Panc1 (cell line): ENCODE measurements around the gene NAA25.

Experiments used
- CTCF ChIP-seq: fragments of 450-650 bp; IDR thresholded peaks from 2 replicates; pipeline ENCODE4 v1.5.1; 2017; ENCODE audit warnings: mild to moderate bottlenecking
- POLR2AphosphoS5 ChIP-seq: IDR thresholded peaks from 2 replicates; pipeline ENCODE4 v1.6.1; 2012; ENCODE audit warnings: mild to moderate bottlenecking, low read depth, low read length, moderate library complexity
- TF ChIP-seq, protein P1 (sequence below), 2 experiments: IDR thresholded peaks; 2 replicates each; pipeline ENCODE4 v1.6.1; 2011 to 2012; ENCODE audit warnings: low read depth in 2 of 2, control low read depth in 1 of 2, low read length in 1 of 2, mild to moderate bottlenecking in 1 of 2, moderate library complexity in 1 of 2; ENCODE audit not compliant: insufficient read depth in 1 of 2

DNA sequence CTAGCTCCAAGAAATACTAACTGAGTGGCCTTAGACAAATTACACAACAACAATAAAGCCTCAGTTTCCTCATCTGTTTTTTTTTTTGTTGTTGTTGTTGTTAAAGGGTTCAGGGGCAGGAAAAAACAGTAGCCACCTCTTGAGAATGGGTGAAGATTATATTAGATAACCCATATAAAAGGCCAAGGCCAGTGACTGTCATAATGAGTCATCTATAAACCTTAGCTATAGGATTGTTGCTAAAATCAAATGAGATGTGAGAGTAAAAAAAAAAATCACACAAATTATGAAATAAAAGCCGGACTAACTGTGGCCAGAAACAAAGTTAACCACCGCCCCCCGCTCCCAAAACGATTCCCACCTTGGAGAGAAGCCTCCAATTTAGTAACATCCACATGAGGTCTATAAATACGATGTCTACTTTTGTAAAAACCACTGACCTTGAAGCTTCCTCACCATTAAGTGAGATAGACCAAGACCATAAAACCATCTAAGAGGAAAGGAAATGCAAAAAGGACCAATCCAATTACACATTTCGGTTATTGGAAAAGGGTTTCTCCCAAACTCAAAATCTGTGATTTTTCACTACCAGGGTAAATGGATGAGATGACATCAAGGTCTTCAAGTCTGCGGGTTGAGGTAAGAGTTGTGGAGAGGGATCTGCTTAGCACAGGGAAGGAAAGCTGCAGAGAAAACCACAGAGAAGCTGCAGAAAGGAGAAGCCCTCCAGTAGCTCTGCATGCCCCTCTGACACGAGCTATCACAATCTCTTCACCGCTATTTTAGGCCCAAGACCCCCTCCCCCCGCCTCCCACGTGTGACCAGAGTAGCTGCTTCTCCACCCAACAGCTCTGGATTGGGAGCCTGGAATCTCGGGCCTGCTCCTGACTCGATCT, 1.0 kb downstream of the NAA25 start:
- no peak for TF ChIP-seq CTCF
- TF ChIP-seq, protein P1, sequence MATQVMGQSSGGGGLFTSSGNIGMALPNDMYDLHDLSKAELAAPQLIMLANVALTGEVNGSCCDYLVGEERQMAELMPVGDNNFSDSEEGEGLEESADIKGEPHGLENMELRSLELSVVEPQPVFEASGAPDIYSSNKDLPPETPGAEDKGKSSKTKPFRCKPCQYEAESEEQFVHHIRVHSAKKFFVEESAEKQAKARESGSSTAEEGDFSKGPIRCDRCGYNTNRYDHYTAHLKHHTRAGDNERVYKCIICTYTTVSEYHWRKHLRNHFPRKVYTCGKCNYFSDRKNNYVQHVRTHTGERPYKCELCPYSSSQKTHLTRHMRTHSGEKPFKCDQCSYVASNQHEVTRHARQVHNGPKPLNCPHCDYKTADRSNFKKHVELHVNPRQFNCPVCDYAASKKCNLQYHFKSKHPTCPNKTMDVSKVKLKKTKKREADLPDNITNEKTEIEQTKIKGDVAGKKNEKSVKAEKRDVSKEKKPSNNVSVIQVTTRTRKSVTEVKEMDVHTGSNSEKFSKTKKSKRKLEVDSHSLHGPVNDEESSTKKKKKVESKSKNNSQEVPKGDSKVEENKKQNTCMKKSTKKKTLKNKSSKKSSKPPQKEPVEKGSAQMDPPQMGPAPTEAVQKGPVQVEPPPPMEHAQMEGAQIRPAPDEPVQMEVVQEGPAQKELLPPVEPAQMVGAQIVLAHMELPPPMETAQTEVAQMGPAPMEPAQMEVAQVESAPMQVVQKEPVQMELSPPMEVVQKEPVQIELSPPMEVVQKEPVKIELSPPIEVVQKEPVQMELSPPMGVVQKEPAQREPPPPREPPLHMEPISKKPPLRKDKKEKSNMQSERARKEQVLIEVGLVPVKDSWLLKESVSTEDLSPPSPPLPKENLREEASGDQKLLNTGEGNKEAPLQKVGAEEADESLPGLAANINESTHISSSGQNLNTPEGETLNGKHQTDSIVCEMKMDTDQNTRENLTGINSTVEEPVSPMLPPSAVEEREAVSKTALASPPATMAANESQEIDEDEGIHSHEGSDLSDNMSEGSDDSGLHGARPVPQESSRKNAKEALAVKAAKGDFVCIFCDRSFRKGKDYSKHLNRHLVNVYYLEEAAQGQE (IDR thresholded peaks at IDR 0.05; ENCODE audit: insufficient read depth in 1 of 2, low read depth in 2 of 2, low read length in 1 of 2): no peak
- no peak for TF ChIP-seq POLR2AphosphoS5
